ENCODE measurements around the gene UNC5A. TPM values are rescaled to one million over a fixed set of nuclear protein-coding genes. Genes with fewer than 3 reads are reported as not detected.
"Not testable (repeated sequence)": the region's sequence is repeated elsewhere in the genome, so short reads cannot be mapped to it uniquely, and the experiment has no call there.

UNC5A gene
- total RNA-seq, 2 donors from 2014 or later: not detected

GRCh38 chr5:176866707-176867310, 56.5 kb downstream of the UNC5A start:
- Histone ChIP-seq H3K27me3 (no peaks in the 10 kb centered on the region), H3K27ac (no peak overlapping the region), H3K4me3 (no peak overlapping the region), H3K9me3 (no peaks in the 10 kb centered on the region), H3K36me3 (no peaks in the 10 kb centered on the region), H3K4me1 (no peaks in the 10 kb centered on the region)
- DNase-seq (ENCODE audit: low spot score): no peak
- no peak for TF ChIP-seq CTCF (IDR thresholded peaks at IDR 0.05)

- no peak overlapping the region for H3K4me3 ChIP-seq
- no peak for DNase-seq (ENCODE audit: low spot score)
- no peak for TF ChIP-seq CTCF (IDR thresholded peaks at IDR 0.05)
- no peaks in the 10 kb centered on the region for H3K27me3 ChIP-seq
- no peak overlapping the region for H3K27ac ChIP-seq
- H3K36me3 ChIP-seq: no peaks in the 10 kb centered on the region
- no peaks in the 10 kb centered on the region for H3K4me1 ChIP-seq
- no peaks in the 10 kb centered on the region for H3K9me3 ChIP-seq
These were observed 57.8 kb downstream of the UNC5A start for GRCh38 chr5:176868126-176868525.

- no peaks in the 10 kb centered on the region for H3K36me3 ChIP-seq
- H3K4me3 ChIP-seq: no peak overlapping the region
- no peak for DNase-seq (ENCODE audit: low spot score)
- no peaks in the 10 kb centered on the region for H3K4me1 ChIP-seq
- H3K27me3 ChIP-seq: no peaks in the 10 kb centered on the region
- no peak overlapping the region for H3K27ac ChIP-seq
- no peak for TF ChIP-seq CTCF (IDR thresholded peaks at IDR 0.05)
- H3K9me3 ChIP-seq: no peaks in the 10 kb centered on the region
These were observed 58.4 kb downstream of the UNC5A start for GRCh38 chr5:176868731-176869130.

GRCh38 chr5:176869501-176870109, 59.2 kb downstream of the UNC5A start:
- no peak overlapping the region for H3K4me3 ChIP-seq
- H3K27me3 ChIP-seq: no peaks in the 10 kb centered on the region
- no peaks in the 10 kb centered on the region for H3K9me3 ChIP-seq
- H3K27ac ChIP-seq: no peak overlapping the region
- H3K4me1 ChIP-seq: no peaks in the 10 kb centered on the region
- no peak for TF ChIP-seq CTCF (IDR thresholded peaks at IDR 0.05)
- no peak for DNase-seq (ENCODE audit: low spot score)
- no peaks in the 10 kb centered on the region for H3K36me3 ChIP-seq

- DNase-seq (ENCODE audit: low spot score): no peak
- no peak overlapping the region for H3K4me3 ChIP-seq
These were observed 59.8 kb downstream of the UNC5A start for GRCh38 chr5:176870110-176870591.

DNA sequence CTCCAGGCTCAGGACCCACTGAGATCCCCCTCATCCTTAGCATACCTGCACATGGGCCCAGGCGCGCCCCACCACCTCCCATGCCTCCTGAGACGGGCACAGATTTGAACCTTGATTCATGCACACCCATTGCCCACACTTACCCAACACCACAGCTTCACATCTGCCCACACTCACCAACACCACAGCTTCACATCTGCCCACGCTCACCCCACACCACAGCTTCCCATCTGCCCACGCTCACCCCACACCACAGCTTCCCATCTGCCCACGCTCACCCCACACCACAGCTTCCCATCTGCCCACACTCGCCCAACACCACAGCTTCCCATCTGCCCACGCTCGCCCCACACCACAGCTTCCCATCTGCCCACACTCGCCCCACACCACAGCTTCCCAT, 60.3 kb downstream of the UNC5A start:
- H3K27me3 ChIP-seq; H3K27ac ChIP-seq; H3K9me3 ChIP-seq; DNase-seq (ENCODE audit: low spot score); H3K4me3 ChIP-seq; H3K4me1 ChIP-seq; H3K36me3 ChIP-seq: not testable (repeated sequence)

More at GRCh38 chr5:176870110-176870591, 59.8 kb downstream of the UNC5A start:
- peak in 1 of 2 donors; percentile 29 for TF ChIP-seq CTCF (IDR thresholded peaks at IDR 0.05)
- H3K27me3 ChIP-seq: no peaks in the 10 kb centered on the region
- H3K9me3 ChIP-seq: no peaks in the 10 kb centered on the region
- no peaks in the 10 kb centered on the region for H3K36me3 ChIP-seq
- no peak overlapping the region for H3K27ac ChIP-seq
- no peaks in the 10 kb centered on the region for H3K4me1 ChIP-seq

DNA sequence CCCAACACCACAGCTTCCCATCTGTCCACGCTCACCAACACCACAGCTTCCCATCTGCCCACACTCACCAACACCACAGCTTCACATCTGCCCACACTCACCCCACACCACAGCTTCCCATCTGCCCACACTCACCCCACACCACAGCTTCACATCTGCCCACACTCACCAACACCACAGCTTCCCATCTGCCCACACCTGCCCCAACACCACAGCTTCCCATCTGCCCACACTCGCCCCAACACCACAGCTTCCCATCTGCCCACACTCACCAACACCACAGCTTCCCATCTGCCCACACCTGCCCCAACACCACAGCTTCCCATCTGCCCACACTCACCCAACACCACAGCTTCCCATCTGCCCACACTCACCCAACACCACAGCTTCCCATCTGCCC, 62.2 kb downstream of the UNC5A start:
- not testable (repeated sequence) for H3K27ac ChIP-seq; H3K4me1 ChIP-seq; H3K9me3 ChIP-seq; H3K4me3 ChIP-seq; DNase-seq (ENCODE audit: low spot score); H3K36me3 ChIP-seq; H3K27me3 ChIP-seq

DNA sequence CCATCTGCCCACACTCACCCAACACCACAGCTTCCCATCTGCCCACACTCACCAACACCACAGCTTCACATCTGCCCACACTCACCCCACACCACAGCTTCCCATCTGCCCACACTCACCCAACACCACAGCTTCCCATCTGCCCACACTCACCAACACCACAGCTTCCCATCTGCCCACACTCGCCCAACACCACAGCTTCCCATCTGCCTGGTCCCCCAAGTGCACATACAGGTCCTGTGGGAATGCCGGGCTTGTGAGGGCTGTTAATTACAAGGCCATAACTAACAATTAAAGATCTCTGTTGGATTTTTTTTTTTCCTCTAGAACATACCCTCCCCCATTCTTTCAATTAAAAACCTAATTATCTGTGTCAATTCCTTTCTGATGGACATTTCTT, 62.7 kb downstream of the UNC5A start:
- not testable (repeated sequence) for H3K9me3 ChIP-seq; H3K27me3 ChIP-seq; H3K27ac ChIP-seq; H3K36me3 ChIP-seq; H3K4me3 ChIP-seq; DNase-seq (ENCODE audit: low spot score); H3K4me1 ChIP-seq
